H1 (cell line): ENCODE results near the gene LANCL3. TPM values are rescaled to one million over a fixed set of nuclear protein-coding genes. Genes with fewer than 3 reads are reported as not detected.

Experiments
- CTCF ChIA-PET: fragments of 300-600 bp; sonication (Branson Sonifier 250); formaldehyde crosslinking; loops from one replicate; lab custom pipeline; 2021; ENCODE audit not compliant: partially characterized antibody; lab: Charles Lee
- POLR2A ChIA-PET: fragments of 300-600 bp; sonication (Branson Sonifier 250); formaldehyde crosslinking; loops from one replicate; lab custom pipeline; 2021; ENCODE audit warnings: inconsistent platforms; ENCODE audit not compliant: partially characterized antibody; lab: Charles Lee
- DNase-seq, 2 experiments: peaks; one replicate each; pipeline versions ENCODE4 v3.0.0 to v3.0.0-alpha.2; 2010 to 2022; ENCODE audit warnings: low spot score in 2 of 2, low read depth in 1 of 2, mixed read lengths in 1 of 2
- FAIRE-seq: peaks from 2 replicates; lab custom pipeline; 2011; peaks lifted over from hg19 to GRCh38; lab: Jason Lieb, UNC
- H2AFZ ChIP-seq: 2 replicates; pipeline ENCODE4 v1.8.1; 2012; ENCODE audit warnings: low read length, inconsistent platforms
- H2AK5ac ChIP-seq: 2 replicates; pipeline ENCODE4 v1.6.1; 2013; ENCODE audit warnings: low read depth, low read length
- H2BK120ac ChIP-seq: replicated peaks from 2 replicates; pipeline ENCODE3; 2013; ENCODE audit warnings: low read depth, low read length, inconsistent platforms
- H2BK12ac ChIP-seq: 2 replicates; pipeline ENCODE4 v1.6.1; 2013; ENCODE audit warnings: low read depth, low read length
- H2BK15ac ChIP-seq: 2 replicates; pipeline ENCODE4 v1.6.1; 2013; ENCODE audit warnings: low read length
- H2BK20ac ChIP-seq: 2 replicates; pipeline ENCODE4 v1.6.1; 2013; ENCODE audit warnings: low read length
- H2BK5ac ChIP-seq: 2 replicates; pipeline ENCODE4 v1.6.1; 2013; ENCODE audit warnings: low read depth, low read length
- H3K14ac ChIP-seq: 2 replicates; pipeline ENCODE4 v1.6.1; 2013; ENCODE audit warnings: inconsistent platforms; ENCODE audit not compliant: insufficient read length
- H3K18ac ChIP-seq: 2 replicates; pipeline ENCODE4 v1.6.1; 2013; ENCODE audit warnings: low read length; ENCODE audit errors: extremely low read depth
- H3K23ac ChIP-seq: 2 replicates; pipeline ENCODE4 v1.6.1; 2013; ENCODE audit warnings: inconsistent platforms; ENCODE audit not compliant: insufficient read length
- H3K23me2 ChIP-seq: 2 replicates; pipeline ENCODE4 v1.6.1; 2013; ENCODE audit warnings: low read depth, low read length
- H3K27ac ChIP-seq: 2 replicates; pipeline ENCODE4 v1.6.1; 2011; ENCODE audit warnings: low read depth, low read length, inconsistent platforms
- H3K27me3 ChIP-seq, 4 experiments: replicated peaks in 1 of 4; 1 replicate in 1 of 4; 2 replicates in 3 of 4; pipeline versions ENCODE4 v1.6.1 to v1.8.1; 2011 to 2013; ENCODE audit warnings: low read length in 3 of 4, mild to moderate bottlenecking in 3 of 4, inconsistent platforms in 2 of 4, mixed read lengths in 2 of 4, moderate library complexity in 1 of 4; ENCODE audit not compliant: control insufficient read depth in 3 of 4, insufficient read depth in 3 of 4; ENCODE audit errors: extremely low read depth in 1 of 4
- H3K36me3 ChIP-seq, 4 experiments: 2 replicates each; pipeline versions ENCODE4 v1.6.1 to v1.8.1; 2011 to 2013; ENCODE audit warnings: mild to moderate bottlenecking in 4 of 4, low read length in 3 of 4, moderate library complexity in 2 of 4, control low read depth in 1 of 4, inconsistent platforms in 1 of 4; ENCODE audit not compliant: insufficient read depth in 4 of 4, control insufficient read depth in 2 of 4
- H3K4ac ChIP-seq: replicated peaks from 2 replicates; pipeline ENCODE3; 2013; ENCODE audit warnings: low read length, low read depth, mixed read lengths, inconsistent platforms; ENCODE audit not compliant: insufficient read length
- H3K4me1 ChIP-seq, 4 experiments: replicated peaks in 1 of 4; 1 replicate in 1 of 4; 2 replicates in 3 of 4; pipeline versions ENCODE4 v1.6.1 to v1.8.1; 2011 to 2013; ENCODE audit warnings: low read length in 3 of 4, inconsistent platforms in 2 of 4, mixed read lengths in 1 of 4; ENCODE audit not compliant: insufficient read depth in 4 of 4, control insufficient read depth in 3 of 4
- H3K4me2 ChIP-seq, 2 experiments: 2 replicates each; pipeline versions ENCODE4 v1.6.1 to v1.8.1; 2011 to 2013; ENCODE audit warnings: low read depth in 2 of 2, low read length in 2 of 2, control low read depth in 1 of 2, inconsistent platforms in 1 of 2, mild to moderate bottlenecking in 1 of 2; ENCODE audit not compliant: insufficient read depth in 1 of 2
- H3K4me3 ChIP-seq, 4 experiments: fragments of 200-600, 300-600 bp in 1 of 4; sonication (generic), shearing (Covaris generic), sonication (Bioruptor Twin) in 1 of 4; 2 replicates each; pipeline versions ENCODE4 v1.5.1 to v1.8.1; 2011 to 2016; ENCODE audit warnings: low read length in 4 of 4, low read depth in 3 of 4, control low read depth in 2 of 4, inconsistent platforms in 2 of 4, mild to moderate bottlenecking in 2 of 4, mixed read lengths in 1 of 4, moderate library complexity in 1 of 4; ENCODE audit not compliant: insufficient read depth in 2 of 4; ENCODE audit errors: extremely low read depth in 1 of 4
- H3K56ac ChIP-seq: replicated peaks from 2 replicates; pipeline ENCODE3; 2013; ENCODE audit warnings: low read depth, mild to moderate bottlenecking, mixed read lengths, low read length, inconsistent platforms; ENCODE audit not compliant: insufficient read length
- H3K79me1 ChIP-seq: 2 replicates; pipeline ENCODE4 v1.6.1; 2013; ENCODE audit warnings: low read depth, low read length, control low read depth
- H3K79me2 ChIP-seq, 2 experiments: 2 replicates each; pipeline versions ENCODE4 v1.6.1 to v1.8.1; 2012 to 2013; ENCODE audit warnings: low read length in 2 of 2, mild to moderate bottlenecking in 2 of 2, inconsistent platforms in 1 of 2; ENCODE audit not compliant: insufficient read depth in 2 of 2, control insufficient read depth in 1 of 2
- H3K9ac ChIP-seq, 4 experiments: replicated peaks in 1 of 4; 1 replicate in 1 of 4; 2 replicates in 3 of 4; pipeline versions ENCODE4 v1.6.1 to v1.8.1; 2011 to 2013; ENCODE audit warnings: low read depth in 3 of 4, low read length in 3 of 4, control low read depth in 2 of 4, mild to moderate bottlenecking in 2 of 4, moderate library complexity in 2 of 4, inconsistent platforms in 1 of 4; ENCODE audit errors: extremely low read depth in 1 of 4
- H3K9me3 ChIP-seq, 2 experiments: 2 replicates each; pipeline versions ENCODE4 v1.6.1 to v1.8.1; 2012 to 2013; ENCODE audit warnings: mild to moderate bottlenecking in 2 of 2, moderate library complexity in 2 of 2, control low read depth in 1 of 2, inconsistent platforms in 1 of 2, low read depth in 1 of 2, low read length in 1 of 2, mixed read lengths in 1 of 2; ENCODE audit not compliant: insufficient read depth in 2 of 2
- H4K20me1 ChIP-seq, 2 experiments: replicated peaks in 1 of 2; 2 replicates each; pipeline versions ENCODE3 to v1.8.1; 2011 to 2013; ENCODE audit warnings: inconsistent platforms in 2 of 2, low read length in 2 of 2, mild to moderate bottlenecking in 1 of 2; ENCODE audit not compliant: insufficient read depth in 2 of 2, control insufficient read depth in 1 of 2
- H4K5ac ChIP-seq: 2 replicates; pipeline ENCODE4 v1.6.1; 2013; ENCODE audit warnings: low read length, low read depth, mixed read lengths, inconsistent platforms; ENCODE audit not compliant: insufficient read length
- H4K8ac ChIP-seq: 2 replicates; pipeline ENCODE4 v1.8.0; 2013; ENCODE audit warnings: mild to moderate bottlenecking, moderate library complexity, low read length, inconsistent platforms; ENCODE audit not compliant: insufficient read depth; ENCODE audit errors: extremely low read depth
- H4K91ac ChIP-seq: replicated peaks from 2 replicates; pipeline ENCODE3; 2013; ENCODE audit warnings: low read length, mixed read lengths, inconsistent platforms; ENCODE audit not compliant: insufficient read length
- EP300 ChIP-seq, 2 experiments: IDR thresholded peaks; 1 replicate in 1 of 2; 2 replicates in 1 of 2; pipeline ENCODE4 v1.6.1; 2011 to 2012; ENCODE audit warnings: low read depth in 2 of 2, low read length in 2 of 2, mild to moderate bottlenecking in 2 of 2, borderline replicate concordance in 1 of 2, inconsistent platforms in 1 of 2, moderate library complexity in 1 of 2
- MAX ChIP-seq: IDR thresholded peaks from 2 replicates; pipeline ENCODE4 v1.6.1; 2012; ENCODE audit warnings: inconsistent platforms
- whole genome bisulfite sequencing, 2 experiments: shearing (Covaris generic) in 1 of 2; methylation state at CpG; one replicate each; pipeline versions ENCODE4 v1.1.6 to v1.1.7; 2013 to 2015; ENCODE audit warnings: low lambda C conversion rate in 2 of 2, mixed read lengths in 2 of 2, inconsistent platforms in 1 of 2, low coverage in 1 of 2, missing lambda C conversion rate in 1 of 2; ENCODE audit not compliant: insufficient replicate concordance in 2 of 2, insufficient coverage in 1 of 2, insufficient read length in 1 of 2; ENCODE audit errors: extremely low coverage in 1 of 2, missing lambda C conversion rate in 1 of 2; 5-methylcytosine and 5-hydroxymethylcytosine counted together
- polyA plus RNA-seq, 7 experiments: library from polyadenylated mRNA; depleted of rRNA in 3 of 7; stranded (reverse) in 5 of 7; unstranded in 2 of 7; fragments of >200 nt in 5 of 7; fragments of 200-250 nt in 2 of 7; gene quantifications; 1 replicate in 5 of 7; 2 replicates in 1 of 7; 4 replicates in 1 of 7; pipeline versions ENCODE4 v1.2.1 to v1.2.3, GENCODE V29; 2011 to 2013; ENCODE audit warnings: missing spikeins in 2 of 7, mixed read lengths in 2 of 7
- total RNA-seq: library from RNA; stranded (reverse); fragmentation: NEBNext Ultra II Directional; extraction: Animal tissue kit (Norgen Biotek cat#: 25700); gene quantifications from 2 replicates; pipeline ENCODE4 v1.2.1, GENCODE V29; 2021

LANCL3 gene
- total and polyA plus RNA-seq, 2 of the 8 experiments (the other 6 are each of a cell fraction or from before 2014, with no cell fraction given) = 0.11 to 0.37 TPM

GRCh38 chrX:37684973-37685372 is 113.5 kb downstream of the LANCL3 start:
- ChIA-PET CTCF (interaction anchor here (0.6 kb wide), 1 partner anchor 486 kb away, joined by 4 read pairs; no protein-coding TSS in a partner anchor), POLR2A (no interaction called here)
- Histone ChIP-seq H3K4ac (no peak overlapping the region), H3K79me2 (no peaks in the 10 kb centered on the region), H2AFZ (no peak overlapping the region), H3K79me1 (no peaks in the 10 kb centered on the region), H3K9ac (no peak overlapping the region), H3K4me3 (peak overlapping the region in 1 of 4 experiments; percentile 50; a peak in 1 of 8 replicates), H2BK120ac (no peak overlapping the region), H3K23me2 (peaks cover 2% of the 10 kb centered on the region; the same call in 1 of the 2 replicates), H4K20me1 (no peaks in the 10 kb centered on the region), H2AK5ac (no peak overlapping the region), H4K5ac (no peak overlapping the region), H2BK12ac (no peak overlapping the region), H2BK15ac (no peak overlapping the region), H3K56ac (no peak overlapping the region), H2BK20ac (no peak overlapping the region), H4K8ac (no peak overlapping the region), H3K4me1 (peaks cover 0 to 6% (median 3%) of the 10 kb centered on the region in 4 experiments; a peak in 5 of 7 replicates), H3K9me3 (no peaks in the 10 kb centered on the region), H3K36me3 (no peaks in the 10 kb centered on the region), H4K91ac (no peak overlapping the region), H3K27ac (no peak overlapping the region), H2BK5ac (no peak overlapping the region), H3K14ac (no peak overlapping the region), H3K27me3 (peaks cover 0 to 10% (median 8%) of the 10 kb centered on the region in 4 experiments; a peak in 6 of 7 replicates), H3K18ac (no peak overlapping the region), H3K4me2 (peak overlapping the region; percentile 65 to 78), H3K23ac (no peak overlapping the region)
- DNase-seq (peak in 1 of 2 experiments; percentile 2), FAIRE-seq (peak; percentile 91)
- TF ChIP-seq MAX (peak; percentile 48; the same call in 1 of the 2 replicates), EP300 (IDR thresholded peaks at IDR 0.05; ENCODE audit: borderline replicate concordance in 1 of 2, low read depth in 2 of 2, low read length in 2 of 2) (no peak)
- 0% methylated on average over 2 of the region's 3 CpGs; no CpG with 5 or more reads in 1 of the 2 experiments for WGBS, 2 experiments
